Measurements from ENCODE around the gene ARID5B.

Gene ARID5B

GRCh38 chr10:62021128-62021665 lies 119.7 kb downstream of the ARID5B start:
- peak overlapping the region; percentile 16; the same call in 1 of the 2 replicates for H3K27ac ChIP-seq
- TF ChIP-seq ZFX (IDR thresholded peaks at IDR 0.05; ENCODE audit: borderline replicate concordance) (no peak), CTCF (IDR thresholded peaks at IDR 0.05) (no peak)

GRCh38 chr10:62021978-62022802 lies 120.7 kb downstream of the ARID5B start:
- TF ChIP-seq ZFX (IDR thresholded peaks at IDR 0.05; ENCODE audit: borderline replicate concordance) (no peak), CTCF (IDR thresholded peaks at IDR 0.05) (no peak)
- H3K27ac ChIP-seq = peak overlapping the region; percentile 16

- H3K27ac ChIP-seq = peak overlapping the region; percentile 16
- TF ChIP-seq CTCF (IDR thresholded peaks at IDR 0.05) (no peak), ZFX (IDR thresholded peaks at IDR 0.05; ENCODE audit: borderline replicate concordance) (no peak)
Measured at GRCh38 chr10:62022830-62023229, 121.3 kb downstream of the ARID5B start.

GRCh38 chr10:62023329-62023728 lies 121.8 kb downstream of the ARID5B start:
- H3K27ac ChIP-seq = peak overlapping the region; percentile 16
- no peak for TF ChIP-seq CTCF (IDR thresholded peaks at IDR 0.05)
- no peak for TF ChIP-seq ZFX (IDR thresholded peaks at IDR 0.05; ENCODE audit: borderline replicate concordance)

- H3K27ac ChIP-seq = peak overlapping the region; percentile 16
- no peak for TF ChIP-seq CTCF (IDR thresholded peaks at IDR 0.05)
- TF ChIP-seq ZFX (IDR thresholded peaks at IDR 0.05; ENCODE audit: borderline replicate concordance) = no peak
Measured at GRCh38 chr10:62024026-62024701, 122.7 kb downstream of the ARID5B start.

GRCh38 chr10:62025134-62025794 lies 123.8 kb downstream of the ARID5B start:
- no peak for TF ChIP-seq ZFX (IDR thresholded peaks at IDR 0.05; ENCODE audit: borderline replicate concordance)
- TF ChIP-seq CTCF (IDR thresholded peaks at IDR 0.05) = no peak
- H3K27ac ChIP-seq = peak overlapping the region; percentile 16
